ENCODE results near the gene DYNC1I1.
A peak's percentile ranks its signal among the peaks of the same experiment; 100 is the strongest.

DYNC1I1 gene

DNA sequence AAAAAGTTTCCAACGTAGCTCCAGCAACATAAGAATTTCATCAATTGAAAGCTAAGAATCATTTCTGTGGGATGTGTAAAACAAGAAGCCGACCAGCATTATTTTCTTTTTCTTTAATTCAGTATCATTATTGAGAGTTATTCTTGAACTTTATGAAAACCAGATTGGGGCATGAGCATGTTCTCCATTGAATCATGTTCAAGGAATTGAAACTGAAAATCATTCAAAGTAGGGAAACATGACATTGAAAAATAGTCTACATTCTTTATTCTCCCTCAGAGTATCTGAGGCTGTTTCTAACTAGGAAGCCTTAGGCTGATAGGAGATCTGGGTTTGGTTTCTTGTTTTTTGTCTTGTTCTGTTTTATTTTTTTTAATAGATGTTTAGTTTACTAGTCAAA lies 253.7 kb downstream of the DYNC1I1 start:
- no peak for DNase-seq (ENCODE audit: low read depth)

DNA sequence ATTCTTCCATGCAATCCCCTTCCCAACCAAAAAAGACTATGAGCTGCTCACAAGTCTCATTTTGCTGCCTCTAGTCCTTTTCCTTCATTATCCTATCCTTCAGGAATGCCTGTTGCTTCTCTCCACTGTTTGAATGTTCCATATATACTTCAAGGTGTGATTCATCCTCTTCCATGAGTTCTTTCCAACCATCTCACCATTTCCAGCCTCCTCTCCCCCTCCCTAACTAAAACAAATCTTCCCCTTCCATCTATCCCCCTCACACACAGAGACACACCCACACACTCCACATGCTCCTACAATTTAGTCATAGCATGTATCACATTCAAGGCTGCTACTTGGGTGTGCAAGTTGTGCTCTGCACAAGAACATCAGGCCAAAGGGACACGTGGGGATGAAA lies 254.3 kb downstream of the DYNC1I1 start:
- no peak for DNase-seq (ENCODE audit: low read depth)

DNA sequence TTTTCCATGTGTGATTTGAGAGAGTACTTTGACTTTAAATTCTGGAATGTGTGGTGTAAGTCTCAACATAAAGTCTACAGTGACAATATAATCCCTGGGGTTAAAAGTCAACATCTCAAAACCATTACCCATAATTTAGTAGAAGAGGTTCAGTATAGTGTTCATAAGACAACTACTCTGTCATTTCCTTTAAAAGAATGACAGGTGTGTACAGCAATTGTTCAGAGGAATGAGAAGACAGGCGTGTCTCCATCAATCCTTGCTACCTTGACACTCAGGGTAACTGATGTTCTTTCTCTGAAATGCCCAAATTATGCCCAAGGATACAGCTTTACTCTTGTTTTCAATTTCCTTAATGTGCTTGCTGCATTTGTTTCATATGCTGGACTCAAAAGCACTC lies 256.4 kb downstream of the DYNC1I1 start:
- DNase-seq (ENCODE audit: low read depth) = no peak

DNA sequence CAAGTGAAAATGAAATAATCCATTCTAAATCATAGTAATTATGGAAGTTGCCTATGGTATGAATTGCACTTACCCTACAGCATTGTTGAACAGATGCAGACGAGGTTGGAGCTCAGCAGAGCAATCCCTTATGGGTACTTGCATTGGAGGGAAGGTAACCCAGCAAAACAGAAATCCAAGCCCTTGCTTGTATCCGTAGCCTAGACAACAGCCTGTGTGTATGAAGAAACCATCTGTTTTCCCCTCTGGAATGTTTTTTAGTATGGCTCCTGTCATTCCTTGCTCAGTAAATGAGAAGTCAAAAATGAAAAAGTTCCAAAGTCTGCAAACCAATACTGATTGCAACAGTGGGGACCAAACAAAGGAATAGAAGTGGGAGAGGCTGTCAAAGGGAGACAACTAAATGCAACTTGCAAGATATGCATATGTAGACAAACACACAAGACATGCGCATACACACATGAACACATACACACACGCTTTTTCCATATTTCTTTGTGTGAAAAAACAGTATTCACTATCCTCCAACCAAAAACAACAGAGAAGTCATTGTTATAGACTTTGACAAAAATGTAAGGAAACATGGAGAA lies 260.8 kb downstream of the DYNC1I1 start:
- DNase-seq (ENCODE audit: low read depth) = no peak

DNA sequence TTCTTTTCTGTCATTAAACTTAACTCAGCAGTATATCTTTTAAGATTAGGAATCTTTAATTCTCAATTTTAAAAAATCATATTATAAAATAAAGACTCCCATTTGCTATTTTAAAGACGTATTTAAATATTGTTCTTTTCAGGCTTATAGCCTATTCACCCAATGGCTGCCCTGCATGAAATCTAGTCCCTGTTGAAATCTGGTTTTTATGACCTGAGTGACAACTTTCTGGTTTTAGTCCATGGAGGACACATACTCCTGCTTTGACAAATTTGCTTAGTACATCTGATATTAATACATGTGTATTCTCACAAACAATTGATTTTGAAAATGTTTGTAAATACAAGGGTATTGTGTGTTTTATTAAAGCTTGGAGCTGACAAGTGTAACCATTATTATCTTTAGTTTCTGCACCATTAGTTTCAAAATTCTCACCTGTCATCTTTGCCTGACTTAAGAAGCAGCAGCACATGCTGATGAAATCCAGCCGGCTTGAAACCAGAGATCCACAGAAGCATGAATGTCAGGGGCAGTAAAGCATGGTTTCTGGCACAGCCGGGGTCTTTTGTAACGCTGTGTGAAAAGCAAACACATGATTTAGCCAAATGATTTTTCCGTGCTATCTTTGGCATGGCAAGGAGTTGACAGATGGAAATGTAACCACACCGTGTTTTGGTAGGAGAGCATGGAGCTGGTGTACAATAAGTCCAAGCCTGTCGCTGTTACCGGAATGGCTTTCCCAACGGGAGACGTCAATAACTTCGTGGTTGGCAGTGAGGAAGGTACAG lies 262.8 kb downstream of the DYNC1I1 start:
- no peak for DNase-seq (ENCODE audit: low read depth)

DNA sequence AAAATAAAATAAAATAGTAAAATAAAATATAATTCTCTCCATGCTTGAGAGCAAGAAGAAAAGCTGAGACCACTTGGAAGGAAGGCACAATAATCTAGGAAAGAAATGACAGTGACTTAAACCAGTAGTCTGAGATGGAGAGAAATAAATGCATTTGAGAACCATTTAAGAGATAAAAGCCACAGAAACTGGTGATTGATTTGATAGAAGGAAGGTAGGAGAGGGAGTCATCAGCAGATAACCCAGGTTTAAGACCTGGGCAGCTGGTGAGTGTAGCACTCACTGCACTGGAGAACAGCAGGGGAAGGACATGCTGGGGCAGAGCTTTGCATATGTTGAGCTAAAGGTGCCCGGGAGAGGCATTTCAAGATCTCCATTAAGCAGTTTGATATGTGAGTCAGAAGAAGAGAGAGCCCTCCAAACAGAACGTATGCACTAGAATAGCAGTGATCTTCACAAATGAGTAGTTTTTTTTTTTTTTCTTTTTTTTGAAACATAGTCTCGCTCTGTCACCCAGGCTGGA lies 268.0 kb downstream of the DYNC1I1 start:
- no peak for DNase-seq (ENCODE audit: low read depth)

DNA sequence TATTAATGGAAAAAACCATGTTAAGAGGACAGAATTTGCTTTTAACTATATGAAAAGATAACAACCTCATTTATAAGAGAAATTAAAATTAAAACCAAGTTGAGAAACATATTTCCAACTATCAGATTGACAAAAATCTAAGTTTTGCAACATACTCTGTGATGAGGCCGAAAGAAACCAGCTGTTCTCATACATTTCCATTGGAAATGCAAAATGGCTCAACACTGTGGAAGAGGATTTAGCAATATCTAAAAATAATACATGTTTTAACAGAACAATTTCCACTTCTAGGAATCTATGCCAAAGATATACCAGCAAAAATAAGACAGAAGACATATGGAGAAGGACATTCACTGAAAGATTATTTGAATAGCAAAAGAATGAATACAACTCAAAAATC lies 268.8 kb downstream of the DYNC1I1 start:
- no peak for DNase-seq (ENCODE audit: low read depth)

DNA sequence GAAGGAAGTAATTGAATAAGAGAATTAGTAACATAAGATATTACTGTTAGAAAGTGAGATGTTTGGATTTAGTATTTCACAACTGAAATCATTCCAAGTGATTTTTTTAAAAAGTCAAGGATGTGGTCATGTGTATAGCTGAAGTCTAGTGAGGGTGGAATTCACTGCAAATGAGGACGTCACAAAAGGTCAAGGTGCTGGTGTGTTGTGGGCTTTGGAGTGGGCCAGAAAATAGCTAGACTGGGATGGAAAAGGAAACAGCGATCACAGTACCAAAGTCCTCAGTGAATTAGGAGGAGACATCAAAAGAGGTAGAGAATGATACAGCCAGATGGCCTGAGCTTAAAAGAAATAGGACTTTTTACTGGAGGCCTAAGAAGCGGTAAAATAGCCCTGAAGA lies 272.8 kb downstream of the DYNC1I1 start:
- no peak for DNase-seq (ENCODE audit: low read depth)

DNA sequence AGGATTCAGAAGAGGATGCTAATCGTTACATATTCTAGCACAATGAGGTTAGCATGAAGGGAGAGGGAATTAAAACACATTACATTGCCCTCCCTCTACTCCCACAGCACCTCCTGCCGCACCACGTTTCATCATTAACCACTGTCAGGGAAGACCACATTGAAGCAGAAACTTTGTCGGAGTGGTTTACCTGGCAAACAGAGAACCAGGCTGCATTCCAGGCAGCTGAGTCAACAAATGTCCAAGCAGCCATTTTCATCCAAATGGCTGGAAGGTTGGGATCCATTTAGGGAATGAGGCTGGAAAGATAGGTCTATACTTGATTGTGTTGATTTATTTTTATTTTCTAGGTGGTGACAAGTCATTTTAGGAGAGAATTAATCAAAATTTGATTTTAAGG lies 273.6 kb downstream of the DYNC1I1 start:
- no peak for DNase-seq (ENCODE audit: low read depth)

DNA sequence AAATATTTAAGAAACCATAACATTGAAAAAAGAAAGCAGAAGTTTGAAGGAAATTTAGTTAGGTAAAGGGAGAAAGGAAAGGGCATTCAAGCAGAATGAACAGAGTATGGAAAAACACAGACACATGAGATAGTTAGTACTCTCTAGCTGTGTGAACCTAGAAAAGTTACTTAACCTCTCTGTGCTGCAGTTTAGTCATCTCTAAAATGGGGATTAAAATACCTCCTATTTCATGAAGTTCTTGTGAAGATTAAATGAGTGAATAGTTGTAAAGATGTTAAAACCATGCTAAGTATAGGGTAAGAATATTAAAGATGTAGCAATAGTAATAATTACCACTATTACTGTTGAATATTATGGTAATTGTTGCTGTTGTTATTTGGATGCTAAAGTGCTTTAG lies 279.9 kb downstream of the DYNC1I1 start:
- DNase-seq (ENCODE audit: low read depth) = no peak

DNA sequence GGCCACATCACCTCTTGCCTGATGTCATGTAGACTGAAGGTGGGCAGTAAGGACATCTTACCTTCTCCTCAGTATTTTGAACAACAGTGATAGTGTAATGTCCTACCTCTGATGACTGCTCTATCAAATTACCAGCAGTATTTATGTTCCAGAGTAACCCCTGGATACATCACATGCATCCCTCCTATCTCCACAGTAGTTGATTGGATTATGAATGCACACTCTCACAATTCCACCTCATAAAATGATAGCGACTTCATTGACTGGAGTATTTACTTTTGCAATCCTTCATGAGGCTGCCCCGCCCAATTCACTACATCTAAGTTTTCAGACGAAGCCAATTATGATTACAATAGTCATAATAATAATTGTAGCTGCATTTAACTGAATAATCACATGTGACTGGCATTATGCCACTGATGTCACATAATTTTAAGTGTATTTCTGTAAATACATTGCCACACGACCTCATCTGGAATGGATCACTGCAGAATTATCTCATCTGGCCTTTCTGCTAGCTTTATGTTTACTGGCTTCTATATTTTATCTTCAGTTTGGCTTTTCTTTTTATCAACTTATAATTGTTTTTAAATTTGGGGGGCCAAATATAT lies 280.6 kb downstream of the DYNC1I1 start:
- no peak for DNase-seq (ENCODE audit: low read depth)

DNA sequence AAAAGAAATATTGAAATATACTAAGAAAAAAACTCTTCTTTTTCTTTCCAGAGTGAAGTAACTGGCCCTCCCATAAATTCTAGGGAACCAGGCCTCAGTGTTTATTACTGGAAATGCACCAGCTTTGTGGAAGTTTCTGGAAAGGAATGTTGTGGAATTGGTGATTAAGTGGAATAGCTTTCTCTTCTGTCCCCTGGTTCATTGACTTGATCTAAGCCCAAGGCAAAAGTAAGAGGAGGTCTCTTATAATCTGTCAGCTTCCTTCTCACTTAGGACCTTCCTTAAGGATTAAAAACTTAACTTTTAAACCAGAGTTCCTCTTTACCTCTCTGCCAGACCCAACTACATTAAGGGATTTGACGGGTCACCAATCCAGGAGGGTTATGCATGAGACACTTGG lies 283.4 kb downstream of the DYNC1I1 start:
- no peak for DNase-seq (ENCODE audit: low read depth)

DNA sequence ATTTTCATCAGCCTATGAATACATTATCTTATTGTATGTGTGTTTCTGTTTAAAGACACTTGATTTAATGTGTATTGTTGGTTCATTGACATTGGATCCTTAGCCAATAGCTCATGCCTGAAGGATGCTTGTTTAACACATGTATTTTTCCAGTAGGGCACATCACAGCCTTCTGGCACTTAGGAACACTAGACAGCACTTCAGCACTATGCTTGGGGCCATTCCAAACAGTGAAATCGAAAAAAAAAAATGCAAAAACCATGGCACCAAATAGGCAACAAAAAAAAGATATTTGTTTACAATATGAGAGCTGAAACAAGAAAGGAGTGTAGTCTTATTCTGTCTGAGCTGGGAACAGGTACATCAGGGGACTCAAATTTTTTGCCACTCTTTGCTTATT lies 286.7 kb downstream of the DYNC1I1 start:
- DNase-seq (ENCODE audit: low read depth) = no peak

DNA sequence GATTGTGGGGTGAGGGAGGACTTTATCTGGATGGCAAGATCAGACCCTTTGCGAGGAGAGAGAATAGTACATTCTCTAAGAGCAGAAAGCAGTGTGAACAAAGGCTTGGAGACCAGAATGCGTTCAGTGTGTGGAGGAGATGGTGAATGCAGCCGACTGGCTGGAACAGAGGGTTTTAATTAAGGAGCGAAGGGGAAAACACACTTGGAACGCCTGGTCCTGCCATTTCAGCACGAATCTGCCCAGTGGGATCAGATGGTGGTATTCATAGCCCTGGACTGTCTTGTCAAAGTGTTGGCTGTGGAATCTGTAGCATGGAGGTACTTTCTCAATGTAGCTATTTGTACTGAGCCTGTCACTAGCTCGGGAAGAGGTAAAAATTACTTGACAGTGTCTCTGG lies 288.7 kb downstream of the DYNC1I1 start:
- no peak for DNase-seq (ENCODE audit: low read depth)

DNA sequence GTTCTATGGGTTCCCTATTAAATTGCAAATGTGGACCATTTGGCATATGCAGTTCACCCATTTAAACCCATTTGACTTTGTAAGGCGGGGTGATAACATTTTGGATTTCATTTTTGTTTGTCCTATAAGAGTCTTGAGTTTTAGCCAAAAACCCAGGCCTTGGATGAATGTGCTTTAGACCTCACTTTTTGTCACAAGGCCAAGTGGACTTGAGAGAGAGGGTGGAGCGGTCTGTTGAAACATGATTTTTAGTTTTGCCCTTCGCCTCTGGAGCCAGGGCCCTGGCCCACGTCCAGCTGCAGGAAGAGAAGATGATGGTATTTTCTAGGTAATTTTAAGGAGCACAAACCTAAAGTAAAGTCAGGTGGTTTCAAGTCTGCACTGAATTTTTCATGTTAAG lies 289.5 kb downstream of the DYNC1I1 start:
- no peak for DNase-seq (ENCODE audit: low read depth)

DNA sequence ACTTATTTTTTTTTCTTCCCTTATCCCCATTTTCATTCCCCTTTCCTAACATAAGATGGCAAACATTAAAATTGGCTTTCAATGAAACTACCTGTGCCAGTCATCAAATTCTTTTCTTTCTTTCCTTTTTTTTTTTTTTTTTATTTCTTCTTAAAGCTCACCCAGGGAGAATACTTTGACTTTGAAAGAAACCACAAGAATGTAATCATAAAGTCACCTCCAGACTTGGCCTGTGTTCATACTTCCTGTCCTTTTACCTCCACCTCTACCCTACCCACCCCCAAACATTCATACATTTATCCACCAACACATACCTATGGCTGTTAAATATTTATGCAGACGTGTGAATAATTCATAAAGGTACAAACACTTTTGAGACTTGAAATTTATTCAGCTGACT lies 295.0 kb downstream of the DYNC1I1 start:
- no peak for DNase-seq (ENCODE audit: low read depth)

DNA sequence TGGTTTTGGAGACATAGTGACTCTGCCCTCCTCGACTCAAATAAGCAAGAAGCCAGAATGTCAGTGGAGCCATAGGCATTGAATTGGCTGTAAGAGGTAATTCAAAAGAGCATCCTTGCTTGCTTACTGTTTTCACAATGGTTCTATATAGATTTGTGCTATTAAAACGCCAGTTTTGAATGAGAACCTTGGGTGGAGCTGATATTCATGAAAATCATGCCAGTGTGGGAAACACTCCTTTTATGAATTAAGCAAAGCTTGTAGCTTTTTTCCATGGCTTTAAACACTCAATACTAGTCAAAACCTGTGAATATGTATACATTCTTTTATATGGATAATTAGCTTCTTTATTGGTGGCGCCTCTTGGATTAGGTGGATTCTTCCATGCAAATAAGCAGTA lies 297.0 kb downstream of the DYNC1I1 start:
- no peak for DNase-seq (ENCODE audit: low read depth)

DNA sequence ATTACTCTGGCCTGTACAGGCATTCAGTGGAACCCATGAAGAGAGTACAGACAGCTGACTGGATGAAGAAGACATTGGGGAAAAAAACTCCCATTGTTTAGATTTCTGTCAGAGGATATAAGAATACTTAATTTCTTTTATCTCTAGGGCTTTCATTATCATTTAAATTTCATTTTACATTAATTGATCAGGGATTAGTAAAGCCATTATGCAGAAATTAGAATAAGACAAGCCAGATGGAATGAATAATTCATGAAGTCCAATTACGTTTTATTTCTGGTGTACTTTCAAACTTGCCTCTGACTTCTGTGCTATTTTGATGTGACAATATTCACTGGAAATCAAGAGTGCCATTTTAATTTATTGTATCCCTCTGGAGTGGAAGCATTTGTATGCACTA lies 302.5 kb downstream of the DYNC1I1 start:
- no peak for DNase-seq (ENCODE audit: low read depth)

DNA sequence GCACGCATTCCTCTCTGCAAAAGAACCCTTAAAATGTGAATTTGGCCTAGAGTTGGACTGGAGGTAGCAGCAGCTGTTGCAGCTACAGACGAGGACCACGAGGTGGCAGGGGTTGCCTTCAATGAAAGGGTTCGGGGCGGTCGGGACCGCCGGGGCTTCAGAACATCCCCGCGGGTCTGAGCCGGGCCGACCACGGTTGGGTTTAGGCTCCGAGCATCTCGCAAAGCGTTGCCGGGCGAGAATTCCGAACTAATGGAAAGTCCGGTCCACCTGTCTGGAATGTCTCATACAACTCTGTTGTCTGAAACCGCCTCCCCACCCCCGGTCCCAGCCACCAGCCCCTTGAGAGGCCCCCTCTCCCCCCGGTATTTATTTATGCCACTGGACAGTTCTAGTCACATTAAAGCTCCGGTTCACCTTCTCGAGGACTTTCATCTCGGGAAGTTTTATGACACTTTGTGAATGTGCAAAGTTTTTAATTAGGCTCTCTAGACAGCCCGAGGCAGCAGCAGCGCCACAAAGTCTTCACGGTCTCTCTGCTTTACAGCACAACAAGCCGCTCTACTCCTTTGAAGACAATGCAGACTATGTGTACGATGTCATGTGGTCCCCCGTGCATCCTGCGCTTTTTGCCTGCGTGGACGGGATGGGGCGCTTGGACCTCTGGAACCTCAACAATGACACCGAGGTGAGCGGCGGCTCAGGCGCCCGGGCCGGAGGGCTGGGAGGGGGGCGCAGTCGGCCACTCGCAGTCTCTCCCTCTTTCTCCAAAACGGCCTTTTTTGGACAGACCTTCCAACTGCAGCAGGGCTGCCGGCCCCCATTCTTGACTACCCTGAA lies 303.4 kb downstream of the DYNC1I1 start:
- peak; percentile 11 for DNase-seq (ENCODE audit: low read depth)

DNA sequence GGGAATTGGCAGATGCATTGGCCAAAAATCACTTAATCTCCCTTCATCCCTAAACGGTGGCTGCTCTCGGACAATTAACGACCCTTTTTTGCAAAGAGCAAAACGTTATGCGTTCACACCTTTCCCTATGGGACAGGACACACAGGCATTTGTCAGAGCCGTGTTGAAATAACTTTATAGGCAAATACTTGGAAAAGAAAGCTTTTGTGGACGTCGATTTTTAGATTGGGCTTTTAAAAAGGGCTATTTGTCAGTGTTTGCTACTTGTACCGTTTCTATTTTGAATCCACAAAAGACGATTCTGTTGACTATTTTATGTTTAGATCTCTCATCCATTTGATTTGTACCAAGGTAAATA lies 304.0 kb downstream of the DYNC1I1 start:
- no peak for DNase-seq (ENCODE audit: low read depth)

DNA sequence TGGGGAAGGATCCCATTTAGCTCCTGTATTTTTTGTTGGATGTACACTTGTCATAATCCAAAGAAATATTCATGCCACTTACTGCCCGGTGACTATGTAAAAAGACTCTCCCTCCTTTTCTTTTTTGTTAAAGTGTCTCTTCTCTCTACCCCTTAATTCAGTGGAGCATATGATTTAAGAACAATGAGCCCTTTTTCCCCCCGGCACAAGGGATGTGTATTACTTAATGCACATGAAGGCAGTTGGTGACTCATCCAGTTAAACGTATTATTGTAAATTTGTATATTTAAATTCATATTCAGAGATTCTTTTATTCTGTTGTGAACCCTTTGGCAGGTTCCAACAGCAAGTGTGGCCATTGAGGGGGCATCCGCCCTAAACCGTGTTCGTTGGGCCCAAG lies 307.7 kb downstream of the DYNC1I1 start:
- no peak for DNase-seq (ENCODE audit: low read depth)

DNA sequence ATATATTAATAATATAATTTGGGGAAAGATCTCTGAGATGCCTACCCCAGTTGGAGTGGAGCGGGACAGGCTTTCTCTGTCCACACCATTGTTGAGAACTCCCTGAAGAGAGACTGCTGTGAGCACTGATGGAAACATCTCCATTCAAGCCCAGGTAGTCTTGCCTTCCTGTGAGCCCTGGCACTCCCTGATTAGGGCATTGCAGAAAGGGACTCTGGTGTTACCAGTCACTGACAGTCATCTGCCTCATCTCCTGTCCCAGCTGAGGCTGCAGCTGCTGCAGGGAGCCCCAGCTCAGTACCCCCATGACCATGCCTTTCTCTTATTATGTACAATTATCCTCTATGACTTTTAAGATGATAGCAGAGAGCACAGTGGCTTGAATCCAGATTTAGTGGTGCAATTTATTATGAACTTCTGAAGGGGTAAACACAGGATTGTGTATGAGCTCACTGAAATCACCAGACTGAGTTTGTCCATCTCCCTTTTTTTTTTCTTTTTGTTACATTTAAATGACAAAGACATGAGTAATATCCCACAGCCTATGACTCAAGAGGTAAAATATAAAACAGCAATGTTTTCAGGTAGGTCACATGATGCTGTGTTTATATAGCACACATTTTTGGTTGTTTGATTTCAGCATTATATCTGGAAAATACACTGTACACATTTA lies 312.7 kb downstream of the DYNC1I1 start:
- no peak for DNase-seq (ENCODE audit: low read depth)

All from activated T-helper 1 cell treated with Interleukin-2 at 50 U/mL for 16 hours (primary cell).